22Rv1 (cell line): Measurements from ENCODE around the gene PAX6.

Experiments used
- H3K27ac ChIP-seq: fragments of 450-650 bp; 2 replicates; pipeline ENCODE4 v1.5.1; 2017
- ZFX ChIP-seq: fragments of 450-650 bp; IDR thresholded peaks from 2 replicates; pipeline ENCODE4 v1.6.1; 2017; ENCODE audit warnings: antibody characterized with exemption, borderline replicate concordance
- TF ChIP-seq, protein P1 (sequence below): fragments of 450-650 bp; IDR thresholded peaks from 2 replicates; pipeline ENCODE4 v1.5.1; 2017; ENCODE audit warnings: mild to moderate bottlenecking

The PAX6 gene

GRCh38 chr11:31822927-31823643, 12.0 kb upstream of the PAX6 start:
- H3K27ac ChIP-seq: no peak overlapping the region
- TF ChIP-seq ZFX: no peak
- TF ChIP-seq, protein P1, sequence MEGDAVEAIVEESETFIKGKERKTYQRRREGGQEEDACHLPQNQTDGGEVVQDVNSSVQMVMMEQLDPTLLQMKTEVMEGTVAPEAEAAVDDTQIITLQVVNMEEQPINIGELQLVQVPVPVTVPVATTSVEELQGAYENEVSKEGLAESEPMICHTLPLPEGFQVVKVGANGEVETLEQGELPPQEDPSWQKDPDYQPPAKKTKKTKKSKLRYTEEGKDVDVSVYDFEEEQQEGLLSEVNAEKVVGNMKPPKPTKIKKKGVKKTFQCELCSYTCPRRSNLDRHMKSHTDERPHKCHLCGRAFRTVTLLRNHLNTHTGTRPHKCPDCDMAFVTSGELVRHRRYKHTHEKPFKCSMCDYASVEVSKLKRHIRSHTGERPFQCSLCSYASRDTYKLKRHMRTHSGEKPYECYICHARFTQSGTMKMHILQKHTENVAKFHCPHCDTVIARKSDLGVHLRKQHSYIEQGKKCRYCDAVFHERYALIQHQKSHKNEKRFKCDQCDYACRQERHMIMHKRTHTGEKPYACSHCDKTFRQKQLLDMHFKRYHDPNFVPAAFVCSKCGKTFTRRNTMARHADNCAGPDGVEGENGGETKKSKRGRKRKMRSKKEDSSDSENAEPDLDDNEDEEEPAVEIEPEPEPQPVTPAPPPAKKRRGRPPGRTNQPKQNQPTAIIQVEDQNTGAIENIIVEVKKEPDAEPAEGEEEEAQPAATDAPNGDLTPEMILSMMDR: no peak

GRCh38 chr11:31822175-31822926, 11.2 kb upstream of the PAX6 start:
- TF ChIP-seq, protein P1: no peak
- TF ChIP-seq ZFX: no peak
- H3K27ac ChIP-seq: no peak overlapping the region

DNA sequence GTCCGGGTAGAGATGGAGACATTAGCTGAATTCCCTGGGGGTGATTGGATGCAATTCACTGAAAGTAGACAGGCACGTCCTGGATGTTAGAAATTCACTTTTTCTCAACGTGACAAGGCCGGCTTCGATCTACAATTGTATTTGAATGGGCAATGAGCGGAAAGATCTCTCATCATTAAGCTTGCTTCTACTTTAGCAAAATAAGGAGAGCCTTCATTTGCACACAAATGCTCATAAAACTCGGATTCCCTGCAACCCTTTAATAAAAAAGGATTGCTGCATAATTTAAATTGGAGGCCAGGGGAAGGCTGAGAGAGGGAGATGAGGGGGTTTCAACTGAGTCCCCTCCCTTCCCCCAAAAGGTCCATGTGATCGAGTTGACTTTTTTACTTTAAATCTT, 10.6 kb upstream of the PAX6 start:
- TF ChIP-seq, protein P1: no peak
- TF ChIP-seq ZFX: no peak
- H3K27ac ChIP-seq: no peak overlapping the region

DNA sequence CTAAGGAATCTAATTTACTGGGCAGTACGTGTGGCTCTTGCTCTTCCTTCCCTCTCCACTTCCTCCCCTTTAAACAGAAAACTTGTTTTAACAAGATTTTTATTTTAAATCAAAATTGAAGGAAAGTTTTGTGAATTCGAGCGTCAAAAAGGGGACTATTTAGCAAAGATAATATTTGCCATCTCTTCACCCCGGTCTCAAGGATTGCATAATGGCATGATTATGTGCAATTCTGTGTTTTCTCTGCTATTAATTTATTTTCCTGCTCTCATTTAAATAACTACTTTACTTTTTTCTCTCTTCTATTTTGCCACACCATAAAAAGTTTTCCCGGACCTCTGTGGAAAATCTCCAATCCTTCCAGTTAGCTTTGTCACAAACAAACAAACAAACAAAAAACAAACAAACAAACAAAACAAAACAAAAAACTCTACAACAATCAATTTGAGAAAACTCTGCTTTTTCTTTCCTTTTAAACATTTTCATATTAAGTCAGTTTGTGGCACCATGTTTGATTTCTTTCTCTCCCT, 10.2 kb upstream of the PAX6 start:
- TF ChIP-seq ZFX: no peak
- TF ChIP-seq, protein P1: no peak
- H3K27ac ChIP-seq: no peak overlapping the region

DNA sequence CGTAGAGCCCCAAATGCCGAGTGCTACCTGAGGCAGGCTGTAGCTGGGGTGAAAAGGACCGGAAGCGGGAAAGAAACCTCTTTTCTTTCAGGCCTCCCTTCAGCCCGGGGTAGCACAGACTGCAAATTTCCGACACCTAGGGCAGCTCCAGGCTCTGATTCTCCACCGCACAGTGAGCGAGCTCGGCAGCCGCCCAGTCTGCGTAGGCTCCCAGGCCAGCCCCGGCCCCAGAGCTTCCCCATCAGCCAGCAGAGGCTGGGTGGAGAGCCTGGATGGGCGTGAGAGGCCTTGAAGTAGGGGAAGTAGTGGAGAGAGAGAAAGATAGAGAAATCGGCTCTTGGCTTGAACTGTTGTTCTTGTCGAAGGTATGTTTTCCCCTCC, 9.3 kb upstream of the PAX6 start:
- TF ChIP-seq, protein P1: no peak
- TF ChIP-seq ZFX: no peak
- no peak overlapping the region for H3K27ac ChIP-seq

- TF ChIP-seq ZFX: no peak
- TF ChIP-seq, protein P1: no peak
- H3K27ac ChIP-seq: no peak overlapping the region
Measured at GRCh38 chr11:31819621-31820437, 8.7 kb upstream of the PAX6 start.
